HepG2 (cell line): ENCODE measurements around the gene LMOD3. TPM values are rescaled to one million over a fixed set of nuclear protein-coding genes. Genes with fewer than 3 reads are reported as not detected.

ENCODE experiments used
- CCDC6 ChIP-seq: sonication (generic); formaldehyde crosslinking; IDR thresholded peaks from 2 replicates; pipeline ENCODE4 v1.8.1; 2022; ENCODE audit warnings: mild to moderate bottlenecking, missing genetic modification reagents, moderate library complexity
- ISL2 ChIP-seq: sonication (generic); formaldehyde crosslinking; IDR thresholded peaks from 2 replicates; pipeline ENCODE4 v1.5.0; 2020; ENCODE audit warnings: missing genetic modification reagents
- RXRB ChIP-seq: IDR thresholded peaks from 2 replicates; pipeline ENCODE4 v1.6.1; 2016; ENCODE audit warnings: borderline replicate concordance, missing genetic modification reagents, missing compliant biosample characterization
- SATB2 ChIP-seq: sonication (generic); formaldehyde crosslinking; IDR thresholded peaks from 2 replicates; pipeline ENCODE4 v1.5.0; 2020; ENCODE audit warnings: missing genetic modification reagents
- STAG1 ChIP-seq: sonication (generic); formaldehyde crosslinking; IDR thresholded peaks from 2 replicates; pipeline ENCODE4 v1.4.0; 2020; ENCODE audit warnings: missing genetic modification reagents
- ZBTB26 ChIP-seq: IDR thresholded peaks from 2 replicates; pipeline ENCODE4 v1.6.1; 2016; ENCODE audit warnings: missing compliant biosample characterization, missing genetic modification reagents, borderline replicate concordance
- ZBTB34 ChIP-seq: sonication (generic); formaldehyde crosslinking; IDR thresholded peaks from 2 replicates; pipeline ENCODE4 v1.8.0; 2022; ENCODE audit warnings: mild to moderate bottlenecking, missing genetic modification reagents
- ZNF543 ChIP-seq: sonication (generic); formaldehyde crosslinking; IDR thresholded peaks from 2 replicates; pipeline ENCODE4 v1.4.0; 2020; ENCODE audit warnings: mild to moderate bottlenecking, missing genetic modification reagents
- ZNF572 ChIP-seq: sonication (generic); formaldehyde crosslinking; IDR thresholded peaks from 2 replicates; pipeline ENCODE4 v1.5.1; 2020; ENCODE audit warnings: mild to moderate bottlenecking, missing genetic modification reagents
- ZNF746 ChIP-seq: sonication (generic); formaldehyde crosslinking; IDR thresholded peaks from 2 replicates; pipeline ENCODE4 v1.8.0; 2022; ENCODE audit warnings: mild to moderate bottlenecking, missing genetic modification reagents
- ZNF792 ChIP-seq: IDR thresholded peaks from 2 replicates; pipeline ENCODE4 v1.6.1; 2016
- ZXDC ChIP-seq: sonication (generic); formaldehyde crosslinking; IDR thresholded peaks from 2 replicates; pipeline ENCODE4 v1.5.0; 2020; ENCODE audit warnings: mild to moderate bottlenecking, missing genetic modification reagents
- polyA plus RNA-seq, 8 experiments: library from polyadenylated mRNA; depleted of rRNA in 3 of 8; stranded (reverse) in 7 of 8; unstranded in 1 of 8; fragments of >200 nt; fragmentation: Illumina TruSeq in 4 of 8; extraction: Trizol in 4 of 8; gene quantifications; 2 replicates each; pipeline versions ENCODE4 v1.2.1 to v1.2.3, GENCODE V29; 2011 to 2016; ENCODE audit warnings: low read depth in 4 of 8, missing spikeins in 1 of 8, mixed read lengths in 1 of 8; ENCODE audit not compliant: insufficient read depth in 1 of 8
- total RNA-seq, 5 experiments: library from RNA; depleted of rRNA; stranded (reverse); fragments of >200 nt; fragmentation: Illumina TruSeq; extraction: Trizol; gene quantifications; 2 replicates each; pipeline ENCODE4 v1.2.3, GENCODE V29; 2016; ENCODE audit warnings: low read depth in 1 of 5
- TF ChIP-seq, protein P1 (sequence below): sonication (generic); formaldehyde crosslinking; IDR thresholded peaks from 2 replicates; pipeline ENCODE4 v1.5.1; 2020; ENCODE audit warnings: missing genetic modification reagents, mild to moderate bottlenecking, borderline replicate concordance
- TF ChIP-seq, protein P2 (sequence below), 2 experiments: sonication (generic) in 1 of 2; formaldehyde crosslinking in 1 of 2; IDR thresholded peaks; 2 replicates each; pipeline versions ENCODE4 v1.4.0 to v1.6.1; 2018 to 2020; ENCODE audit warnings: missing genetic modification reagents in 2 of 2, borderline replicate concordance in 1 of 2, low read depth in 1 of 2, mild to moderate bottlenecking in 1 of 2, missing biosample characterization in 1 of 2
- TF ChIP-seq, protein P3 (sequence below): sonication (generic); formaldehyde crosslinking; IDR thresholded peaks from 2 replicates; pipeline ENCODE4 v1.5.0; 2020; ENCODE audit warnings: mild to moderate bottlenecking, missing genetic modification reagents, moderate library complexity
- TF ChIP-seq, protein P4 (sequence below): sonication (generic); formaldehyde crosslinking; IDR thresholded peaks from 2 replicates; pipeline ENCODE4 v1.5.0; 2020; ENCODE audit warnings: missing genetic modification reagents

Gene LMOD3
- total and polyA plus RNA-seq, 2 of the 13 experiments (the other 11 are each of a cell fraction or from before 2014, with no cell fraction given) = not detected

GRCh38 chr3:69120879-69121464 lies 1.4 kb downstream of the LMOD3 start (continued):
- TF ChIP-seq, protein P1, sequence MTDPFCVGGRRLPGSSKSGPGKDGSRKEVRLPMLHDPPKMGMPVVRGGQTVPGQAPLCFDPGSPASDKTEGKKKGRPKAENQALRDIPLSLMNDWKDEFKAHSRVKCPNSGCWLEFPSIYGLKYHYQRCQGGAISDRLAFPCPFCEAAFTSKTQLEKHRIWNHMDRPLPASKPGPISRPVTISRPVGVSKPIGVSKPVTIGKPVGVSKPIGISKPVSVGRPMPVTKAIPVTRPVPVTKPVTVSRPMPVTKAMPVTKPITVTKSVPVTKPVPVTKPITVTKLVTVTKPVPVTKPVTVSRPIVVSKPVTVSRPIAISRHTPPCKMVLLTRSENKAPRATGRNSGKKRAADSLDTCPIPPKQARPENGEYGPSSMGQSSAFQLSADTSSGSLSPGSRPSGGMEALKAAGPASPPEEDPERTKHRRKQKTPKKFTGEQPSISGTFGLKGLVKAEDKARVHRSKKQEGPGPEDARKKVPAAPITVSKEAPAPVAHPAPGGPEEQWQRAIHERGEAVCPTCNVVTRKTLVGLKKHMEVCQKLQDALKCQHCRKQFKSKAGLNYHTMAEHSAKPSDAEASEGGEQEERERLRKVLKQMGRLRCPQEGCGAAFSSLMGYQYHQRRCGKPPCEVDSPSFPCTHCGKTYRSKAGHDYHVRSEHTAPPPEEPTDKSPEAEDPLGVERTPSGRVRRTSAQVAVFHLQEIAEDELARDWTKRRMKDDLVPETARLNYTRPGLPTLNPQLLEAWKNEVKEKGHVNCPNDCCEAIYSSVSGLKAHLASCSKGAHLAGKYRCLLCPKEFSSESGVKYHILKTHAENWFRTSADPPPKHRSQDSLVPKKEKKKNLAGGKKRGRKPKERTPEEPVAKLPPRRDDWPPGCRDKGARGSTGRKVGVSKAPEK (CRISPR knock-in tag) = no peak
- no peak for TF ChIP-seq ZBTB34 (CRISPR knock-in tag)
- TF ChIP-seq ZNF746 (CRISPR knock-in tag) = no peak
- TF ChIP-seq STAG1 = peak; percentile 82
- no peak for TF ChIP-seq ZNF543 (CRISPR knock-in tag)
- TF ChIP-seq ZNF792 (CRISPR knock-in tag) = no peak
- TF ChIP-seq, protein P2, sequence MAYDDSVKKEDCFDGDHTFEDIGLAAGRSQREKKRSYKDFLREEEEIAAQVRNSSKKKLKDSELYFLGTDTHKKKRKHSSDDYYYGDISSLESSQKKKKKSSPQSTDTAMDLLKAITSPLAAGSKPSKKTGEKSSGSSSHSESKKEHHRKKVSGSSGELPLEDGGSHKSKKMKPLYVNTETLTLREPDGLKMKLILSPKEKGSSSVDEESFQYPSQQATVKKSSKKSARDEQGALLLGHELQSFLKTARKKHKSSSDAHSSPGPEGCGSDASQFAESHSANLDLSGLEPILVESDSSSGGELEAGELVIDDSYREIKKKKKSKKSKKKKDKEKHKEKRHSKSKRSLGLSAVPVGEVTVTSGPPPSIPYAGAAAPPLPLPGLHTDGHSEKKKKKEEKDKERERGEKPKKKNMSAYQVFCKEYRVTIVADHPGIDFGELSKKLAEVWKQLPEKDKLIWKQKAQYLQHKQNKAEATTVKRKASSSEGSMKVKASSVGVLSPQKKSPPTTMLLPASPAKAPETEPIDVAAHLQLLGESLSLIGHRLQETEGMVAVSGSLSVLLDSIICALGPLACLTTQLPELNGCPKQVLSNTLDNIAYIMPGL (CRISPR knock-in tag; IDR thresholded peaks at IDR 0.05; ENCODE audit: borderline replicate concordance in 1 of 2, low read depth in 1 of 2) = no peak
- TF ChIP-seq, protein P3, sequence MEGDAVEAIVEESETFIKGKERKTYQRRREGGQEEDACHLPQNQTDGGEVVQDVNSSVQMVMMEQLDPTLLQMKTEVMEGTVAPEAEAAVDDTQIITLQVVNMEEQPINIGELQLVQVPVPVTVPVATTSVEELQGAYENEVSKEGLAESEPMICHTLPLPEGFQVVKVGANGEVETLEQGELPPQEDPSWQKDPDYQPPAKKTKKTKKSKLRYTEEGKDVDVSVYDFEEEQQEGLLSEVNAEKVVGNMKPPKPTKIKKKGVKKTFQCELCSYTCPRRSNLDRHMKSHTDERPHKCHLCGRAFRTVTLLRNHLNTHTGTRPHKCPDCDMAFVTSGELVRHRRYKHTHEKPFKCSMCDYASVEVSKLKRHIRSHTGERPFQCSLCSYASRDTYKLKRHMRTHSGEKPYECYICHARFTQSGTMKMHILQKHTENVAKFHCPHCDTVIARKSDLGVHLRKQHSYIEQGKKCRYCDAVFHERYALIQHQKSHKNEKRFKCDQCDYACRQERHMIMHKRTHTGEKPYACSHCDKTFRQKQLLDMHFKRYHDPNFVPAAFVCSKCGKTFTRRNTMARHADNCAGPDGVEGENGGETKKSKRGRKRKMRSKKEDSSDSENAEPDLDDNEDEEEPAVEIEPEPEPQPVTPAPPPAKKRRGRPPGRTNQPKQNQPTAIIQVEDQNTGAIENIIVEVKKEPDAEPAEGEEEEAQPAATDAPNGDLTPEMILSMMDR (CRISPR knock-in tag) = peak; percentile 82
- no peak for TF ChIP-seq RXRB (CRISPR knock-in tag)
- no peak for TF ChIP-seq ZXDC (CRISPR knock-in tag)
- no peak for TF ChIP-seq ZNF572 (CRISPR knock-in tag)
- TF ChIP-seq SATB2 (CRISPR knock-in tag) = no peak
- TF ChIP-seq ZBTB26 (CRISPR knock-in tag) = no peak
- TF ChIP-seq, protein P4, sequence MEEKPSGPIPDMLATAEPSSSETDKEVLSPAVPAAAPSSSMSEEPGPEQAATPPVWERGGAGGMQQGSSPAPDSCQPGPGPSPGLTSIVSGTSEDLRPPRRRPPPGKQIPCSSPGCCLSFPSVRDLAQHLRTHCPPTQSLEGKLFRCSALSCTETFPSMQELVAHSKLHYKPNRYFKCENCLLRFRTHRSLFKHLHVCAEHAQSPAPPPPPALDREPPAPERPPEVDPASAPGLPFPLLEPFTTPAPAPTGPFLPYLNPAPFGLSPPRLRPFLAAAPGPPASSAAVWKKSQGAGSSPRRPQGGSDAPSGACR (CRISPR knock-in tag) = no peak
- TF ChIP-seq CCDC6 (CRISPR knock-in tag) = no peak
- TF ChIP-seq ISL2 = no peak
